Ascending aorta (tissue), 2 donors: Measurements from ENCODE around the gene TTC34. TPM values are rescaled to one million over a fixed set of nuclear protein-coding genes. Genes with fewer than 3 reads are reported as not detected.

Experiments used
- DNase-seq, 2 donors: peaks; one replicate each; pipeline ENCODE4 v3.0.0-alpha.2; 2019; ENCODE audit warnings: low spot score in 2 of 2
- H3K27ac ChIP-seq, 2 donors: fragments of 200-600 bp; sonication (generic); one replicate each; pipeline ENCODE4 v1.5.1; 2016 to 2017; ENCODE audit warnings: mild to moderate bottlenecking in 1 of 2
- H3K27me3 ChIP-seq: fragments of 200-600 bp; sonication (generic); one replicate; pipeline ENCODE4 v1.5.1; 2017
- H3K36me3 ChIP-seq, 2 donors: fragments of 200-600 bp; sonication (generic); one replicate each; pipeline ENCODE4 v1.5.1; 2016
- H3K4me1 ChIP-seq, 2 donors: fragments of 200-600 bp; sonication (generic); one replicate each; pipeline ENCODE4 v1.5.1; 2016 to 2017; ENCODE audit warnings: mild to moderate bottlenecking in 1 of 2
- H3K4me3 ChIP-seq, 2 donors: fragments of 200-600 bp; sonication (generic); one replicate each; pipeline ENCODE4 v1.5.1; 2016 to 2017; ENCODE audit warnings: mild to moderate bottlenecking in 1 of 2
- H3K9me3 ChIP-seq, 2 donors: fragments of 200-600 bp; sonication (generic); one replicate each; pipeline ENCODE4 v1.5.1; 2016
- intact Hi-C: fragments of 100-400 bp; cut with DNase I; formaldehyde crosslinking; loops from one replicate; pipeline ENCODE4 v1.15.1; 2023
- total RNA-seq: library from RNA; depleted of rRNA; stranded (reverse); fragments of >200 nt; gene quantifications from one replicate; pipeline ENCODE4 v1.1.0, GENCODE V29; 2016
- TF ChIP-seq, protein P1 (sequence below), 3 experiments: fragments of 200-600 bp in 2 of 3; fragments of 450-650 bp in 1 of 3; sonication (generic) in 2 of 3; IDR thresholded peaks; one replicate each; pipeline ENCODE4 v1.5.1; 2016 to 2019; ENCODE audit warnings: antibody characterized with exemption in 3 of 3, mild to moderate bottlenecking in 1 of 3, moderate library complexity in 1 of 3

TTC34 gene
- total RNA-seq, 1 donor from 2014 or later: 0.75 TPM

DNA sequence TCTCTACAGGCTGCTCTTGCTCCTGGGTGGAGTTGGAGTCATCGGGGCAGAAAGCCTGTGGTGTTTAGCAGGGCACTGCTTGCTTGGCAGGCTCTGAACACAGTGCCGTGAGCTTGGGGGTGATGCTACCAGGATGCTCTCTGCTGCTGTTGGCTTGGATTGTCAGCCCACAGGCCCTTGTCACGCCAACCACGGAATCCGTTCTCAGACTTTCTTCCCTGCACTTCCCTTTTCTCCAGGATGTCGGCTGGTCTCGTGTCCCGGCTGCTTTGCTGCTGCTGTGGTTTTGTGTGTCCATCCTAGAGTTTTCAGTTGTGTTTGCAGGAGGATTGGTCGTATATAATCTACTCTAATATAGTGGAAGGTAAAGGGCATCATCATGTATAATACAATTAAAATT is 44.4 kb upstream of the TTC34 start:
- no peaks in the 10 kb centered on the region for H3K9me3 ChIP-seq
- intact Hi-C loops: no loop called here
- TF ChIP-seq, protein P1, sequence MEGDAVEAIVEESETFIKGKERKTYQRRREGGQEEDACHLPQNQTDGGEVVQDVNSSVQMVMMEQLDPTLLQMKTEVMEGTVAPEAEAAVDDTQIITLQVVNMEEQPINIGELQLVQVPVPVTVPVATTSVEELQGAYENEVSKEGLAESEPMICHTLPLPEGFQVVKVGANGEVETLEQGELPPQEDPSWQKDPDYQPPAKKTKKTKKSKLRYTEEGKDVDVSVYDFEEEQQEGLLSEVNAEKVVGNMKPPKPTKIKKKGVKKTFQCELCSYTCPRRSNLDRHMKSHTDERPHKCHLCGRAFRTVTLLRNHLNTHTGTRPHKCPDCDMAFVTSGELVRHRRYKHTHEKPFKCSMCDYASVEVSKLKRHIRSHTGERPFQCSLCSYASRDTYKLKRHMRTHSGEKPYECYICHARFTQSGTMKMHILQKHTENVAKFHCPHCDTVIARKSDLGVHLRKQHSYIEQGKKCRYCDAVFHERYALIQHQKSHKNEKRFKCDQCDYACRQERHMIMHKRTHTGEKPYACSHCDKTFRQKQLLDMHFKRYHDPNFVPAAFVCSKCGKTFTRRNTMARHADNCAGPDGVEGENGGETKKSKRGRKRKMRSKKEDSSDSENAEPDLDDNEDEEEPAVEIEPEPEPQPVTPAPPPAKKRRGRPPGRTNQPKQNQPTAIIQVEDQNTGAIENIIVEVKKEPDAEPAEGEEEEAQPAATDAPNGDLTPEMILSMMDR (IDR thresholded peaks at IDR 0.05): no peak
- H3K36me3 ChIP-seq: no peaks in the 10 kb centered on the region
- H3K27ac ChIP-seq: no peak overlapping the region
- no peaks in the 10 kb centered on the region for H3K27me3 ChIP-seq
- H3K4me3 ChIP-seq: no peak overlapping the region
- DNase-seq: no peak
- no peaks in the 10 kb centered on the region for H3K4me1 ChIP-seq

- no peaks in the 10 kb centered on the region for H3K9me3 ChIP-seq
- no peaks in the 10 kb centered on the region for H3K36me3 ChIP-seq
- TF ChIP-seq, protein P1 (IDR thresholded peaks at IDR 0.05): no peak
- DNase-seq: no peak
- intact Hi-C loops: no loop called here
- H3K4me3 ChIP-seq: no peak overlapping the region
- H3K27ac ChIP-seq: no peak overlapping the region
- no peaks in the 10 kb centered on the region for H3K4me1 ChIP-seq
- no peaks in the 10 kb centered on the region for H3K27me3 ChIP-seq
These were observed 38.7 kb upstream of the TTC34 start for GRCh38 chr1:2840036-2840809.

GRCh38 chr1:2837823-2838222 is 36.3 kb upstream of the TTC34 start:
- TF ChIP-seq, protein P1 (IDR thresholded peaks at IDR 0.05): no peak
- DNase-seq: no peak
- H3K27me3 ChIP-seq: no peaks in the 10 kb centered on the region
- H3K4me1 ChIP-seq: no peaks in the 10 kb centered on the region
- no peaks in the 10 kb centered on the region for H3K36me3 ChIP-seq
- no peak overlapping the region for H3K27ac ChIP-seq
- H3K4me3 ChIP-seq: no peak overlapping the region
- no peaks in the 10 kb centered on the region for H3K9me3 ChIP-seq
- intact Hi-C loops: no loop called here

GRCh38 chr1:2837316-2837715 is 35.8 kb upstream of the TTC34 start:
- no peak overlapping the region for H3K27ac ChIP-seq
- H3K4me1 ChIP-seq: no peaks in the 10 kb centered on the region

DNA sequence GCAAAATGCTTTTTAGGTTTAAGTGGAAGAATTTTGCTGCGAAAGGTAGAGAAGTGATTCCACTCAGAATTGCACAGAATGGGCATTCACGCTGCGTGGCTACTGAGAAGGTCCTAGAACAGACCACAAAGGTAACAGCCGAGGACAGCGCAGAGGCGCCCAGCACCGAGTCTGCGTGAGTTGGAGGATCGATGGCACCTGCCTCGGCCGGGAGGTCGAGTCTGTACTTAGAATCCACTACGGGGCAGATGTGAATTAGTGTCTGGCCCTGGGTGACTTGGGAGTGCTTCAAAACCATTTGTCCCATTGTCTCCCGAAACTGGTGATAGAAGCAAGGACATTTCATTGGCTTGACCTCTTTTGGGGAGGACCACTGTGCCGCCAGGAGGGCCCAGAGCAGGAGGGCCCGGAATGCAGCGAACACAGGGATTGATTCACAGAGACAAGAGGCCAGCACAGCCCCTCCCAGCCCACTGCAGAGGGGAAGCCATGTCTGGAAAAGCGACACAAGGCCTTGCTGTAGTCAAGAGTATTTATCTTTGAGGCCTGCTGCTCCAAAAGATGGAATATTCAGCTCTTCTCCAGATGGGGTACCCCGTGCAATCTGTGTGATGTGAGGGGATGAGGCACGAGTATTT is 35.0 kb upstream of the TTC34 start:
- Histone ChIP-seq H3K4me3 (no peak overlapping the region), H3K27me3 (no peaks in the 10 kb centered on the region), H3K36me3 (no peaks in the 10 kb centered on the region), H3K9me3 (no peaks in the 10 kb centered on the region), H3K27ac (no peak overlapping the region), H3K4me1 (no peaks in the 10 kb centered on the region)
- TF ChIP-seq, protein P1 (IDR thresholded peaks at IDR 0.05): no peak
- DNase-seq: no peak
- intact Hi-C loops: no loop called here

More at GRCh38 chr1:2837316-2837715, 35.8 kb upstream of the TTC34 start:
- Histone ChIP-seq H3K27me3 (no peaks in the 10 kb centered on the region), H3K4me3 (no peak overlapping the region), H3K9me3 (no peaks in the 10 kb centered on the region), H3K36me3 (no peaks in the 10 kb centered on the region)
- DNase-seq: no peak
- TF ChIP-seq, protein P1 (IDR thresholded peaks at IDR 0.05): no peak
- intact Hi-C loops: no loop called here
